DOHH2 (cell line): ENCODE results near the gene TSPO.

Experiments used
- H3F3A ChIP-seq: fragments of 200-600 bp; sonication (generic), shearing (Covaris generic); 2 replicates; pipeline ENCODE4 v1.6.0; 2016; ENCODE audit warnings: antibody characterized with exemption, mild to moderate bottlenecking; ENCODE audit not compliant: control insufficient read depth, insufficient read depth
- H3K27ac ChIP-seq: fragments of 200-600 bp; sonication (generic); 2 replicates; pipeline ENCODE4 v1.5.1; 2014; ENCODE audit warnings: low read depth, mild to moderate bottlenecking, low read length, moderate library complexity
- H3K27me3 ChIP-seq: fragments of 200-600 bp; sonication (generic); 2 replicates; pipeline ENCODE4 v1.6.1; 2014; ENCODE audit warnings: mild to moderate bottlenecking, low read length, mixed read lengths; ENCODE audit not compliant: control insufficient read depth
- H3K36me3 ChIP-seq: fragments of 200-600 bp; sonication (generic); 2 replicates; pipeline ENCODE4 v1.6.1; 2014; ENCODE audit warnings: mild to moderate bottlenecking, low read length, moderate library complexity, mixed read lengths; ENCODE audit not compliant: control insufficient read depth
- H3K4me1 ChIP-seq: fragments of 200-600 bp; sonication (generic); 2 replicates; pipeline ENCODE4 v1.6.1; 2014; ENCODE audit warnings: mild to moderate bottlenecking, low read length, mixed read lengths; ENCODE audit not compliant: control insufficient read depth
- H3K4me2 ChIP-seq: fragments of 200-600 bp; sonication (generic); 2 replicates; pipeline ENCODE4 v1.6.0; 2014; ENCODE audit warnings: mild to moderate bottlenecking, low read length, moderate library complexity
- H3K4me3 ChIP-seq: fragments of 200-600 bp; sonication (generic); 2 replicates; pipeline ENCODE4 v1.5.1; 2014; ENCODE audit warnings: mild to moderate bottlenecking, low read length, mixed read lengths
- H3K79me2 ChIP-seq: fragments of 200-600 bp; sonication (generic); 2 replicates; pipeline ENCODE4 v1.6.1; 2014; ENCODE audit warnings: mild to moderate bottlenecking, low read length, mixed read lengths; ENCODE audit not compliant: control insufficient read depth
- H3K9me2 ChIP-seq: fragments of 200-600 bp; sonication (generic); replicated peaks from 2 replicates; pipeline ENCODE4 v1.6.1; 2014; ENCODE audit warnings: mild to moderate bottlenecking, low read length, mixed read lengths; ENCODE audit not compliant: control insufficient read depth
- H3K9me3 ChIP-seq: fragments of 200-600 bp; sonication (generic); 2 replicates; pipeline ENCODE4 v1.6.1; 2014; ENCODE audit warnings: antibody characterized with exemption, low read length, mixed read lengths; ENCODE audit not compliant: control insufficient read depth, insufficient read depth
- H4K20me1 ChIP-seq: fragments of 200-600 bp; sonication (generic); 2 replicates; pipeline ENCODE4 v1.6.0; 2014; ENCODE audit warnings: low read depth, mild to moderate bottlenecking, antibody characterized with exemption, low read length, moderate library complexity; ENCODE audit not compliant: control insufficient read depth, insufficient read depth
- EZH2phosphoT487 ChIP-seq: fragments of 200-600 bp; sonication (generic); IDR thresholded peaks from 2 replicates; pipeline ENCODE4 v1.6.1; 2017; ENCODE audit warnings: borderline replicate concordance, mild to moderate bottlenecking, antibody characterized with exemption, low read length, moderate library complexity, mixed read lengths
- TF ChIP-seq, protein P1 (sequence below): fragments of 200-600 bp; sonication (generic); IDR thresholded peaks from one replicate; pipeline ENCODE4 v1.5.1; 2014; ENCODE audit warnings: antibody characterized with exemption, mild to moderate bottlenecking, low read depth, low read length; ENCODE audit not compliant: poor library complexity, severe bottlenecking

Gene TSPO

GRCh38 chr22:43157874-43158546, 6.7 kb downstream of the TSPO start:
- no peaks in the 10 kb centered on the region for H3K9me2 ChIP-seq
- H3K9me3 ChIP-seq: no peaks in the 10 kb centered on the region
- H3K36me3 ChIP-seq: no peaks in the 10 kb centered on the region
- no peak overlapping the region for H3K4me3 ChIP-seq
- no peak overlapping the region for H3K27ac ChIP-seq
- peaks cover 9% of the 10 kb centered on the region for H3K4me1 ChIP-seq
- no peaks in the 10 kb centered on the region for H4K20me1 ChIP-seq
- no peaks in the 10 kb centered on the region for H3K79me2 ChIP-seq
- no peaks in the 10 kb centered on the region for H3K27me3 ChIP-seq
- no peak for TF ChIP-seq EZH2phosphoT487
- TF ChIP-seq, protein P1, sequence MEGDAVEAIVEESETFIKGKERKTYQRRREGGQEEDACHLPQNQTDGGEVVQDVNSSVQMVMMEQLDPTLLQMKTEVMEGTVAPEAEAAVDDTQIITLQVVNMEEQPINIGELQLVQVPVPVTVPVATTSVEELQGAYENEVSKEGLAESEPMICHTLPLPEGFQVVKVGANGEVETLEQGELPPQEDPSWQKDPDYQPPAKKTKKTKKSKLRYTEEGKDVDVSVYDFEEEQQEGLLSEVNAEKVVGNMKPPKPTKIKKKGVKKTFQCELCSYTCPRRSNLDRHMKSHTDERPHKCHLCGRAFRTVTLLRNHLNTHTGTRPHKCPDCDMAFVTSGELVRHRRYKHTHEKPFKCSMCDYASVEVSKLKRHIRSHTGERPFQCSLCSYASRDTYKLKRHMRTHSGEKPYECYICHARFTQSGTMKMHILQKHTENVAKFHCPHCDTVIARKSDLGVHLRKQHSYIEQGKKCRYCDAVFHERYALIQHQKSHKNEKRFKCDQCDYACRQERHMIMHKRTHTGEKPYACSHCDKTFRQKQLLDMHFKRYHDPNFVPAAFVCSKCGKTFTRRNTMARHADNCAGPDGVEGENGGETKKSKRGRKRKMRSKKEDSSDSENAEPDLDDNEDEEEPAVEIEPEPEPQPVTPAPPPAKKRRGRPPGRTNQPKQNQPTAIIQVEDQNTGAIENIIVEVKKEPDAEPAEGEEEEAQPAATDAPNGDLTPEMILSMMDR: no peak
- H3F3A ChIP-seq: no peaks in the 10 kb centered on the region; the same call in 1 of the 2 replicates
- no peak overlapping the region for H3K4me2 ChIP-seq

DNA sequence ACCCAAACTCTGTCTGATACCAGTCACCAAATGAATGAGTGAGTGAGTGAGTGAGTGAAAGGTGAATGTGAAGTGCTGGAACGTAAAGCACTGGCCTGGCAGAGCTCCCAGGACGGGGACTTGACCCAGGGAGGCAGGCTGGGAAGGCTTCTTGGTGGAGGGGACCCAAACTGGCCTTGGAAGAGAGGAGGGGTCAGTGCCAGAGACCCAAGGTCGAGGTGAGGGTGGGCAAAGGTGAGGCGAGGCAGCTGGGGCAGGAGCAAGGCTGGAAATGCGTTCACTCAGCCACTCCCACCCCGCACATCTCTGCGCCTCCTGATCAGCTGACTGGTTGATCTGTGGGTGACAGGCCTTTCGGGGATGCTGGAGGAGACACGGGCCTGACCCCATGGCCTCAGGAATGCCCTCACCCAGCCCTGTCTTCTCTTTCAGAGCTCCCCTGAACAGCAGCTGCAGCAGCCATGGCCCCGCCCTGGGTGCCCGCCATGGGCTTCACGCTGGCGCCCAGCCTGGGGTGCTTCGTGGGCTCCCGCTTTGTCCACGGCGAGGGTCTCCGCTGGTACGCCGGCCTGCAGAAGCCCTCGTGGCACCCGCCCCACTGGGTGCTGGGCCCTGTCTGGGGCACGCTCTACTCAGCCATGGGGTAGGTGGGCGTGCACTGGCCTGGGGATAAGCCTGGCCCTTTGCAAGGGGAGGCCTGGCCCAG, 7.6 kb downstream of the TSPO start:
- TF ChIP-seq, protein P1: no peak
- TF ChIP-seq EZH2phosphoT487: no peak
- Histone ChIP-seq H3K4me1 (peaks cover 8% of the 10 kb centered on the region), H3K27ac (no peak overlapping the region), H4K20me1 (no peaks in the 10 kb centered on the region), H3K4me3 (no peak overlapping the region), H3F3A (no peaks in the 10 kb centered on the region; the same call in 1 of the 2 replicates), H3K79me2 (no peaks in the 10 kb centered on the region), H3K9me2 (no peaks in the 10 kb centered on the region), H3K27me3 (peaks cover 7% of the 10 kb centered on the region), H3K36me3 (no peaks in the 10 kb centered on the region), H3K4me2 (no peak overlapping the region), H3K9me3 (no peaks in the 10 kb centered on the region)

DNA sequence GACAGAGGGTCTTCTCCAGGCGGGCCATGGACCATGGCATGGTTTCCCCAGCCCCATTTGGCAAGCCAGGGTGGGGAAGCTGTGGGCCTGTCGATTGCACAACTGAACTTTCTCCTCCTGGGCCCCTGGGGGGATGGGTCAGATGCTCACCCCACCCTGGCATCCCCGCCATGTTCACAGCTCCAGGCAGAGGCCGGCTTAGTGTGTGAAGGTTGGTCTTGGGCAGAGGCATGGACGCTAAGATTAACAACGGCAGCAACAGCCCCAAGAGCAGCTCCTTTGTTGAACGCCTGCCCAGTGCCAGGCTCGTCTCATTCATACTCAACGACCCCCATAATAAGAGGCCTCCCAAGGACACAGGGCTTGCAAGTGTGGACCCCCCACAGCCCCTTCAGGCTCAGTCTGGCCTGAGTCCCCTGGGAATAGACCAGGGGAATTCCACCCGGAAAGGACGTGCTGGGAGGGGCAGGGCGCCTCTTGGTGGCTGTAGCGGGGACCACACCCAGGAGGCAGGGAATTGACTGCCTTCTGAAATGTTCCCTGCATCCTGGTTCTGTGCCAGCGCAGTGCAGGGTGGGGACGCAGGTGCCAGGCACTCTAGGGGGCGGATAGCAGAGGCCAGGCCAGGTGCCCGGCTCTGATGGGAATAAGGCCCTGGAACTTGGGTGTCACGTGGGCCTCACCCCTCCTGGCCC, 8.3 kb downstream of the TSPO start:
- Histone ChIP-seq H3K36me3 (no peaks in the 10 kb centered on the region), H3K27ac (no peak overlapping the region), H3K4me3 (no peak overlapping the region), H4K20me1 (no peaks in the 10 kb centered on the region), H3K79me2 (no peaks in the 10 kb centered on the region), H3F3A (no peaks in the 10 kb centered on the region), H3K27me3 (peaks cover 14% of the 10 kb centered on the region), H3K4me2 (no peak overlapping the region), H3K4me1 (peaks cover 10% of the 10 kb centered on the region), H3K9me3 (no peaks in the 10 kb centered on the region), H3K9me2 (no peaks in the 10 kb centered on the region)
- TF ChIP-seq, protein P1: peak; percentile 47
- TF ChIP-seq EZH2phosphoT487: no peak
